GM04503 (cell line): ENCODE measurements around the gene GALNTL6.
"Not testable (repeated sequence)": the region's sequence is repeated elsewhere in the genome, so short reads cannot be mapped to it uniquely, and the experiment has no call there.

ENCODE experiments used
- DNase-seq: peaks from one replicate; pipeline ENCODE4 v3.0.0-alpha.2; 2012; ENCODE audit warnings: low read depth

The GALNTL6 gene

DNA sequence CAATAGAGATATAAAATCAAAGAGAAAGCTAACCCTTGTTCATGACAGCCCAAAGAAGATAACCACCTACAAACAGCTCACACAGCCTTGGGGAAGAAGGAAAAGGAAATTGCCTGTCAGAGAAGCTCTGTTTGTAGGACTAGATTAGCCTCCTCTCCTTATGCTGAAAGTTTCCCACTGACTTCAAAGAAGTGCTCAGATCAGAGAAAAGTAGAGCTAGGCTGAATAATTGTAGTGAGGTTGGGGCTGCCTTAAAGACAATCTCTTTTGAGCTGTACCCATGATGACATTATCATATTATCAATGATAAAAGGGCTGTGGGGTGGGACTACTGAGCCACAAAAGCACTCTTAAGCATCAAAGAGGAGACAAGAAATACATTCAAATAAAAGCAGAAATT, 1132.4 kb downstream of the GALNTL6 start:
- no peak for DNase-seq

- no peak for DNase-seq
Observed at GRCh38 chr4:172946503-172946902, 1133.3 kb downstream of the GALNTL6 start.

- DNase-seq = no peak
Observed at GRCh38 chr4:172947594-172947993, 1134.4 kb downstream of the GALNTL6 start.

DNA sequence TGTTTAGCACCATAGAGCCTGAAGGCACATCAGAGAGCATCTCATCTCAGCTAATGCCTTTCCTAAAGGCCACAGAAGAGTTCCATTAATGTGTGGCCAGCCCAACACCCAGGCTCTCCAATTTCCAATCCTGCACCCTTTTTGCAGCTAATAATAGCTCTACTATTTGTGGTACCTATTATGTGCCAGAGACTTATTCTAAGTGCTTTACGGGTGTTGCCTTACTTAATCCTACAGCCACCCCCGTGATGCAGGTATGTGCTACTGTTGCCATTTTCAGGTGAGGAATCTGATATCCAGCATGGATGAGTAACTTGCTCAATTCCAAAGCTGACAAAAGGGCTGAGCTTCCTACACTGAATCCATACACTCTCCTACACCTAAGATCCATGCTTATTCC, 1137.8 kb downstream of the GALNTL6 start:
- no peak for DNase-seq

DNA sequence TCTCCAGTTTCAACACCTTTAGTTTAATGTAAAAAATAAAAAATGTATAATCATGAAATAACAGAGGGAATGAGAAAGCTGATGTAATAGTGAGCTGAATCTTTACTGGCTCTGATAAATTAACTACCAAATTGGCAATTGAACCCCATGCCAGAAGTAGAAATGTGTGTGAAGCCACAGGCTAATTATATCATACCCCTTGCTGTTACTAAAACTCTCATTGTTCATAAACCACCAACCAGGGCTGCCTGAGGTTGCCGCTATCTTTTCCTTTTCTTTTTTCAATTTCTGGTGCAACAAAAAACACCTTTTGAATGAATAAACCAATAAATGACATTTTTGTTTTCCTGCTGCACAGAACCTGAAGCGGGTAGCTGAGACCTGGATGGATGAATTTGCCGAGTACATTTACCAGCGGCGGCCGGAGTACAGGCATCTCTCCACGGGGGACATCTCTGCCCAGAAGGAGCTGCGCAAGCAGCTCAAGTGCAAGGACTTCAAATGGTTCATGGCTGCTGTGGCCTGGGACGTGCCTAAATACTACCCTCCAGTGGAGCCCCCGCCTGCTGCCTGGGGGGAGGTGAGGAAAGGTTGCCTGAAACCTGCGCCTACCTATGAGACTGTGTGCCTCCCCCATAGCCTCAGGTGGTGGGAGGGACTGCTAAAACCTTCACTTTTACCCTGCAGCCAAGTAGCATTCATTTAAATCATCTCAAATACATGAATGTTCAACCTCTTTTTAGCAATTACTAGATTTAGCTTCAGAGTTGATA, 1138.7 kb downstream of the GALNTL6 start:
- DNase-seq = no peak

GRCh38 chr4:172953896-172954568, 1140.8 kb downstream of the GALNTL6 start:
- DNase-seq = no peak

- DNase-seq = not testable (repeated sequence)
Observed at GRCh38 chr4:172956340-172956739, 1143.1 kb downstream of the GALNTL6 start.

GRCh38 chr4:172957216-172957615, 1144.0 kb downstream of the GALNTL6 start:
- no peak for DNase-seq

GRCh38 chr4:172962564-172963353, 1149.6 kb downstream of the GALNTL6 start:
- DNase-seq = peak; percentile 48

- no peak for DNase-seq
Observed at GRCh38 chr4:172963498-172964294, 1150.5 kb downstream of the GALNTL6 start.

- not testable (repeated sequence) for DNase-seq
Observed at GRCh38 chr4:172970189-172970588, 1157.0 kb downstream of the GALNTL6 start.

DNA sequence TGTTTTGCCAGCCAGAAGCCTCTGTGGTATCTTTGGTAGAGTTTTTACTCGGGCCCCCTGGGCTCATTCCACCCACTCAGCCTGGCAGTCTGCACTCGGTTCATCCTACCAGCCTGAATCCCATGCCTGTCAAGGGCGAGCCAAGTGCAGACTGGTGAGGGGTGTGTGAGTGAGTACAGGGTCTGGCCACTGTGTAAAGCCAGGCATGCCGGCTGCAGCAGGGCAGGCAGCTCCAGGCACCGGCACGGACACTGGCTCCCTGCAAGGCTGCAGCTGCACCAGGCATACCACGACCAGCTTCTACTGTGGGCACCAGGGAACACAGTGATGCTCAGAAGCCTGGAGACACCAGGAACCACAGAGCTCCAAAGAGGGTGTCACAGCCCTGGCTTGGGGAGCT, 1161.4 kb downstream of the GALNTL6 start:
- no peak for DNase-seq

DNA sequence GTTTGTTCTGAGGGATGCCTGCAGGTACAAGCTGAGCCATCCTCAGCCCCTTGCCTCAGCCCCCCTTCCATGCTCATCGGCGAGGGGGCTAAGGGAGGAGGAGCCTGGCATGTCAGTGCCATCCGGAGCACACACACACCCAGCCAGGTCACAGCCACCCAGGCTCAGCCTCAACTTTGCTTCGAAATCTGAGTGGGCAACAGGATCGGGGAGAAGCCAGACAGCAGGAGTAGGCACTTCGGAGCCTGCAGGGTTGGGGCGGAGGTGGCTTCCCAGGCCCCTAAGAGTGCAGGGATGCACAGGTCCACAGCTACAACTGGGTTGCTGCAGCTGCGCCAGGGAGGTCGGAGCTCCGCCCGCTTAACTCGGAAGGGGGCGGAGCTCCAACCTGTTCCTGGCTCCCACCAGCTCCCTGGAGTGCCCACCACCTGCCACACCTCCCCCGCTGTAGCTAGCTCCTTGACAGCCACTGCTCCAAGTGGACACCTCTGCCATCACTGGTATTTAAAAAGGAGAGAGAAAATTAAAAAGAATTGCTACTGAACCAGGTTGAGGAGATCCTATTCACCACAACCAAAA, 1162.5 kb downstream of the GALNTL6 start:
- DNase-seq = no peak

DNA sequence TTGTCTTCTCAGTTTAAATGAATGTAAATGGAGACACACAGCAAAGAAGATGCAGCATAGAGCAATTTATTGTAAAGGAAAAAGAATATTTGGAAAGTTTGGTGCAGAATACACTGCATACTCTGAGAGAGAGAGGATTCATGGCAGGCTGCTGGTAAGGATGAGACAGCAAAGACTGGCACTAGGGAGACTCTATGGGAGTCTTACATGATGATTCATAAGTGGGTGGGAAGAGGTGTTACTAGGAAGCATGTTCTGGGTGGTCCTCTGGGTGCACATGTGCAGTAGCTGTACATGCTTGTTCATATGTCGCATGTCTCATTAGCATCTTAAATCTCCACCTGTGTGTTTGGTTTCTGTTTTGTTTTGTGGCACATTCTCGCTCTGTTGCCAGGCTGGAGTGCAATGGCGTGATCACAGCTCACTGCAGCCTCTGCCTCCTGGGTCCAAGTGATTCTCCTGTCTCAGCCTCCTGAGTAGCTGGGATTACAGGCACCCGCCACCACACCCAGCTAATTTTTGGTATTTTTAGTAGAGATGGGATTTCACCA, 1164.4 kb downstream of the GALNTL6 start:
- DNase-seq = not testable (repeated sequence)

- no peak for DNase-seq
Observed at GRCh38 chr4:172978848-172979247, 1165.6 kb downstream of the GALNTL6 start.

DNA sequence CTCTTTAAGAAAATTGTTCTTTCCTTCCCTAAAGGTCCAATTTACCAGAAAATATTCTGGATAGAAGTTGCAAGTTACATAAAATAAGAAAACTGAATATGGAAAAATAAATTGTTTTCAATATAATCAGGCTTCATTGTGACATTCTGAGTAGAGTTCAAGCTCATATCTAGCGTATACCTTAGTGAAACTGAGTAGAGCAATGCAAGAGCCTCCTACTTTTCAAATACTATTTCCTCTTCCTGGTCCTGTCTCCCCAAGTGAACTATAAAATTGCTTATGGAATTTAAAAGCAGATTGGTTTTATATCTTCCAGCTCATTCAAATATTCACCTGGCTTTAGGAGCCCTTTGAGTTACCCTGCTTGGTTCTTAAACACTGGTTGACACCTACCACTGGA, 1166.1 kb downstream of the GALNTL6 start:
- no peak for DNase-seq

GRCh38 chr4:172980219-172980618, 1167.0 kb downstream of the GALNTL6 start:
- no peak for DNase-seq

GRCh38 chr4:172982151-172982590, 1169.0 kb downstream of the GALNTL6 start:
- peak; percentile 55 for DNase-seq

DNA sequence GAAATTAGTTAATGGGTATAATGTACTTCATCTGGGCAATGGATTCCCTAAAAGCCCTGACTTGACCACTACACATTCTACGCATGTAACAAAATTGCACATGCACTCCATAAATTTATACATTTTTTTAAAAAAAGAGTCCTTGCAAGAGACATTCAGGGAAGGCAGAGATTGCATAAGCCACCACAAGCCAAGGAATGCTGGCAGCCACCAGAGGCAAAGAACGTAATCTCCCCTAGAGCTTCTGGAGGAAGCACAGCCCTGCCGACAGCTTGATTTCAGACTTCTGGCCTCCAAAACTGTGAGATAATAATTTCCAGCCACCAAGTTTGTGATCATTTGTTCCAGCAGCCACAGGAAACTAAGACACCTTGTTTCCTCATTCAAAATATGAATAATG, 1169.8 kb downstream of the GALNTL6 start:
- no peak for DNase-seq

DNA sequence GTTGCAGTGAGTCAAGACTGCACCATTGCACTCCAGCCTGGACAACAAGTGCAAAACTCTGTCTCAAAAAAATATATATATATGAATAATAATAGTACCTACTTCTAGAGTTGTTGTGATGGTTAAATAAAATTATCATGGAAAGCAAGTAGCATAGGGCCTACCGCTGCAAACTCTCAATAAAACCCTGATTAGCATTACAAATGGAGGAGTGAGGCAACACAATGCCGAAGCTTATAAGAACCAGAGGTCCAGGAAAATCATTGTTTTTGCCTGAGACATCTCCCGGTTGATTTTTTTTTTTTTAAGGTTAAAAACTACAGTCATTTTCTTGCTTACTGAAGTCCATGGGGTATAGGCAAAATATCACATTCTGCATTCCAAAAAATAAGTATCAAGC, 1170.4 kb downstream of the GALNTL6 start:
- DNase-seq = no peak

DNA sequence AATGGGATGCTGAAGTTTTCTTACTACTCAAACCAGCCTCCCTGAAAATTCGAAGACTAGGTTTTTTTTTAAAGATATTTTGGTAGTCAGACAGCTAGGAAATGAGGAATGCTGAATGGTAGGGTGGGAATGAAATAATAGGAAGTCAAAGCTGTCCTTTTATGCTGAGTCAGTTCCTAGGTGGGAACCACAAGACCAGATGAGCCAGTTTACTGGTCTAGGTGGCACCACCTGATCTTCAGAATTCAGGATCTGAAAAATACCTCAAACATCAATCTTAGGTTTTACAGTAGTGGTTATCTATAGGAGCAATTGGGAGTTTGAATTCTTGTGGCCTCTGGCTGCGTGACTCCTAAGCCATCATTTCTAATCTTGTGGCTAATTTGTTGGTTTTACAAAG, 1172.3 kb downstream of the GALNTL6 start:
- no peak for DNase-seq
